K562 (cell line): Measurements from ENCODE around the gene PCK2. TPM values are rescaled to one million over a fixed set of nuclear protein-coding genes. Genes with fewer than 3 reads are reported as not detected.
A peak's percentile ranks its signal among the peaks of the same experiment; 100 is the strongest.

Experiments used
- BRCA1 ChIP-seq, 2 experiments: fragments of 450-650 bp in 1 of 2; sonication (generic) in 1 of 2; formaldehyde crosslinking in 1 of 2; IDR thresholded peaks; 2 replicates each; pipeline versions ENCODE4 v1.5.0 to v1.6.1; 2017 to 2020; ENCODE audit warnings: mild to moderate bottlenecking in 1 of 2, missing genetic modification reagents in 1 of 2
- BRD4 ChIP-seq: fragments of 200-600 bp; sonication (generic); IDR thresholded peaks from 2 replicates; pipeline ENCODE4 v1.6.1; 2017; ENCODE audit warnings: inconsistent platforms
- CAMTA2 ChIP-seq: fragments of 250-450 bp; sonication (Bioruptor Pico); conservative IDR thresholded peaks from 2 replicates; pipeline ENCODE4 v1.5.1; 2022
- CEBPG ChIP-seq, 3 experiments: fragments of 200-800 bp in 1 of 3; sonication (Bioruptor generic) in 1 of 3; sonication (generic) in 1 of 3; formaldehyde crosslinking in 1 of 3; IDR thresholded peaks in 2 of 3; conservative IDR thresholded peaks in 1 of 3; 2 replicates each; pipeline versions ENCODE4 v1.6.1 to v1.8.0; 2016 to 2022; ENCODE audit warnings: missing compliant biosample characterization in 2 of 3, missing genetic modification characterization in 2 of 3, mild to moderate bottlenecking in 1 of 3, missing genetic modification reagents in 1 of 3
- CHD4 ChIP-seq: fragments of 200-600 bp; sonication (generic); IDR thresholded peaks from 3 replicates; pipeline ENCODE4 v1.6.1; 2012; ENCODE audit warnings: low read depth, mild to moderate bottlenecking, mixed read lengths, low read length, inconsistent platforms; ENCODE audit not compliant: insufficient read depth, insufficient replicate concordance, poor library complexity, severe bottlenecking
- RBM25 ChIP-seq: fragments of 200-400 bp; formaldehyde crosslinking; IDR thresholded peaks from 2 replicates; pipeline ENCODE4 v1.6.1; 2018; ENCODE audit warnings: low read length, low read depth, moderate library complexity; ENCODE audit not compliant: severe bottlenecking
- SAFB2 ChIP-seq: fragments of 200-400 bp; formaldehyde crosslinking; IDR thresholded peaks from 2 replicates; pipeline ENCODE4 v1.6.1; 2018; ENCODE audit warnings: borderline replicate concordance, low read length, low read depth, moderate library complexity; ENCODE audit not compliant: severe bottlenecking
- SMAD2 ChIP-seq: fragments of 150-350 bp; IDR thresholded peaks from 2 replicates; pipeline ENCODE4 v1.6.1; 2014; ENCODE audit warnings: low read depth, mild to moderate bottlenecking, low read length
- ZNF445 ChIP-seq: fragments of 250-450 bp; sonication (Bioruptor Pico); IDR thresholded peaks from 2 replicates; pipeline ENCODE4 v1.4.0; 2020; ENCODE audit warnings: low read depth, mild to moderate bottlenecking, moderate library complexity
- polyA plus RNA-seq, 8 experiments: library from polyadenylated mRNA; depleted of rRNA in 4 of 8; stranded (reverse) in 5 of 8; unstranded in 3 of 8; fragments of >200 nt; fragmentation: Nextera tagmentation in 2 of 8; fragmentation: Illumina TruSeq in 1 of 8; extraction: Ambion mirVana in 2 of 8; extraction: Trizol in 1 of 8; gene quantifications; 2 replicates each; pipeline versions ENCODE4 v1.2.1 to v1.2.3, GENCODE V29; 2011 to 2014; ENCODE audit warnings: inconsistent platforms in 1 of 8, missing spikeins in 1 of 8
- total RNA-seq, 7 experiments: library from RNA; depleted of rRNA in 6 of 7; stranded (reverse); fragments of >200 nt in 6 of 7; fragmentation: Illumina TruSeq in 2 of 7; extraction: Trizol in 2 of 7; gene quantifications; 2 replicates each; pipeline versions ENCODE4 v1.2.1 to v1.2.3, GENCODE V29; 2011 to 2021; ENCODE audit warnings: low replicate concordance in 1 of 7
- TF ChIP-seq, protein P1 (sequence below): fragments of 200-800 bp; sonication (Bioruptor generic); IDR thresholded peaks from 2 replicates; pipeline ENCODE4 v1.6.1; 2016; ENCODE audit warnings: missing genetic modification characterization, missing compliant biosample characterization
- TF ChIP-seq, protein P2 (sequence below): IDR thresholded peaks from 2 replicates; pipeline ENCODE4 v1.6.1; 2011; ENCODE audit warnings: borderline replicate concordance, low read depth, mild to moderate bottlenecking, moderate library complexity, low read length; ENCODE audit not compliant: insufficient read depth, poor library complexity, severe bottlenecking
- TF ChIP-seq, protein P3 (sequence below): fragments of 450-650 bp; IDR thresholded peaks from 2 replicates; pipeline ENCODE4 v1.6.1; 2016; ENCODE audit warnings: borderline replicate concordance
- TF ChIP-seq, protein P4 (sequence below), 3 experiments: fragments of 200-800 bp in 1 of 3; sonication (Bioruptor generic) in 1 of 3; sonication (generic) in 1 of 3; formaldehyde crosslinking in 1 of 3; IDR thresholded peaks; 2 replicates each; pipeline versions ENCODE4 v1.6.1 to v1.8.0; 2016 to 2022; ENCODE audit warnings: mild to moderate bottlenecking in 2 of 3, missing compliant biosample characterization in 2 of 3, missing genetic modification characterization in 2 of 3, missing genetic modification reagents in 1 of 3

PCK2 gene
- total and polyA plus RNA-seq, 9 of the 15 experiments (the other 6 are each of a cell fraction or from before 2014, with no cell fraction given) = 3.3 to 60.9 (median 30.4) TPM

DNA sequence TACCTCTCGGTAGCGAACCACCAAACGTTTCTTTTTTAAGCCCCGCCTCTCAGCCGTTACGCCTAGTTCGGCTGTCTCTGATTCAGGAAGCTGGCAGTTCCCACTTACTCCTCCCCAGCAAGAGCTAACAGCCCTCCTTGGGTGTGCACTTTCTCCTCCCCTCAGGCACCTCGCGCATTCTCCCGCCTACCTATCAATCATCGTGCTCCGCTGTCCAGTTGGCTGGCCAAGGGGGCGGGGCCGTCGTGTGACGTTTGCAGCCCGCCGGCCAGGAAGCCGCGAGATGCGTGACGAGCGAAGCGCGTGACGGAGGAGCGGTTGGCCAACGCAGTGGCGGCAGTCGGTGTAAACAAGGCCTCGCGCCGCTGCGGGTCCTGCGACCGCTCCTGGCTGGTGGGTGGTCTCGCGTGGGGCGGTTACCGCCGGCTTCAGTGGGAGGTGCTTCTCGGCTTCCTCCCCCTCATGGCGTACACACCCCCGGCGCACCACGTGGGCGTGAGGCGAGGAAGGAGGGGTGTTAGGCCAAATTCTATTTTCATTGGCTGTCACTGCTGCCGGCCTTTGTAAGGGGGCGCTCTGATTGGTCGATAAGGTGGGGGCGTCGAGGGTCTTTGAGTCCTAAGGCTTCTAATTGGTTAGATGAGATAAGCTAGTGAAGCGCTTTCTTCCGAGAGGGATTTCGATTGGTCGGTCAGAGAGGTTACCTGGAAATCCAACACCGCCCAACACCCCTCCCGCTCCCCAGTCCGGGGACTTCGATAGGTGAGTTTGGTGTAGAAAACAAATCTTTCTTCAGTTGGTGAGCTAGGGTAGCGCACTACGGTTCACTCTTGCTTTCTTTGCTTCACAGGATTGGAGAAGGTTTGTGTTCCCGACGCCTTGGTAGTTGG, 20.7 kb downstream of the PCK2 start, which contains the start of the genes DCAF11 and NRL (continued):
- TF ChIP-seq, protein P1, sequence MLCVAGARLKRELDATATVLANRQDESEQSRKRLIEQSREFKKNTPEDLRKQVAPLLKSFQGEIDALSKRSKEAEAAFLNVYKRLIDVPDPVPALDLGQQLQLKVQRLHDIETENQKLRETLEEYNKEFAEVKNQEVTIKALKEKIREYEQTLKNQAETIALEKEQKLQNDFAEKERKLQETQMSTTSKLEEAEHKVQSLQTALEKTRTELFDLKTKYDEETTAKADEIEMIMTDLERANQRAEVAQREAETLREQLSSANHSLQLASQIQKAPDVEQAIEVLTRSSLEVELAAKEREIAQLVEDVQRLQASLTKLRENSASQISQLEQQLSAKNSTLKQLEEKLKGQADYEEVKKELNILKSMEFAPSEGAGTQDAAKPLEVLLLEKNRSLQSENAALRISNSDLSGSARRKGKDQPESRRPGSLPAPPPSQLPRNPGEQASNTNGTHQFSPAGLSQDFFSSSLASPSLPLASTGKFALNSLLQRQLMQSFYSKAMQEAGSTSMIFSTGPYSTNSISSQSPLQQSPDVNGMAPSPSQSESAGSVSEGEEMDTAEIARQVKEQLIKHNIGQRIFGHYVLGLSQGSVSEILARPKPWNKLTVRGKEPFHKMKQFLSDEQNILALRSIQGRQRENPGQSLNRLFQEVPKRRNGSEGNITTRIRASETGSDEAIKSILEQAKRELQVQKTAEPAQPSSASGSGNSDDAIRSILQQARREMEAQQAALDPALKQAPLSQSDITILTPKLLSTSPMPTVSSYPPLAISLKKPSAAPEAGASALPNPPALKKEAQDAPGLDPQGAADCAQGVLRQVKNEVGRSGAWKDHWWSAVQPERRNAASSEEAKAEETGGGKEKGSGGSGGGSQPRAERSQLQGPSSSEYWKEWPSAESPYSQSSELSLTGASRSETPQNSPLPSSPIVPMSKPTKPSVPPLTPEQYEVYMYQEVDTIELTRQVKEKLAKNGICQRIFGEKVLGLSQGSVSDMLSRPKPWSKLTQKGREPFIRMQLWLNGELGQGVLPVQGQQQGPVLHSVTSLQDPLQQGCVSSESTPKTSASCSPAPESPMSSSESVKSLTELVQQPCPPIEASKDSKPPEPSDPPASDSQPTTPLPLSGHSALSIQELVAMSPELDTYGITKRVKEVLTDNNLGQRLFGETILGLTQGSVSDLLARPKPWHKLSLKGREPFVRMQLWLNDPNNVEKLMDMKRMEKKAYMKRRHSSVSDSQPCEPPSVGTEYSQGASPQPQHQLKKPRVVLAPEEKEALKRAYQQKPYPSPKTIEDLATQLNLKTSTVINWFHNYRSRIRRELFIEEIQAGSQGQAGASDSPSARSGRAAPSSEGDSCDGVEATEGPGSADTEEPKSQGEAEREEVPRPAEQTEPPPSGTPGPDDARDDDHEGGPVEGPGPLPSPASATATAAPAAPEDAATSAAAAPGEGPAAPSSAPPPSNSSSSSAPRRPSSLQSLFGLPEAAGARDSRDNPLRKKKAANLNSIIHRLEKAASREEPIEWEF = no peak
- peak; percentile 77 for TF ChIP-seq CEBPG (CRISPR knock-in tag; IDR thresholded peaks at IDR 0.05)
- no peak for TF ChIP-seq CEBPG (tag; conservative IDR thresholded peaks at IDR 0.05 in 1 of 2, IDR thresholded peaks at IDR 0.05 in 1 of 2)
- TF ChIP-seq BRCA1 (IDR thresholded peaks at IDR 0.05) = no peak
- TF ChIP-seq BRCA1 (CRISPR knock-in tag; IDR thresholded peaks at IDR 0.05) = no peak
- peak; percentile 77 for TF ChIP-seq RBM25
- TF ChIP-seq, protein P2, sequence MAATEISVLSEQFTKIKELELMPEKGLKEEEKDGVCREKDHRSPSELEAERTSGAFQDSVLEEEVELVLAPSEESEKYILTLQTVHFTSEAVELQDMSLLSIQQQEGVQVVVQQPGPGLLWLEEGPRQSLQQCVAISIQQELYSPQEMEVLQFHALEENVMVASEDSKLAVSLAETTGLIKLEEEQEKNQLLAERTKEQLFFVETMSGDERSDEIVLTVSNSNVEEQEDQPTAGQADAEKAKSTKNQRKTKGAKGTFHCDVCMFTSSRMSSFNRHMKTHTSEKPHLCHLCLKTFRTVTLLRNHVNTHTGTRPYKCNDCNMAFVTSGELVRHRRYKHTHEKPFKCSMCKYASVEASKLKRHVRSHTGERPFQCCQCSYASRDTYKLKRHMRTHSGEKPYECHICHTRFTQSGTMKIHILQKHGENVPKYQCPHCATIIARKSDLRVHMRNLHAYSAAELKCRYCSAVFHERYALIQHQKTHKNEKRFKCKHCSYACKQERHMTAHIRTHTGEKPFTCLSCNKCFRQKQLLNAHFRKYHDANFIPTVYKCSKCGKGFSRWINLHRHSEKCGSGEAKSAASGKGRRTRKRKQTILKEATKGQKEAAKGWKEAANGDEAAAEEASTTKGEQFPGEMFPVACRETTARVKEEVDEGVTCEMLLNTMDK = no peak
- TF ChIP-seq ZNF445 = no peak
- TF ChIP-seq, protein P3, sequence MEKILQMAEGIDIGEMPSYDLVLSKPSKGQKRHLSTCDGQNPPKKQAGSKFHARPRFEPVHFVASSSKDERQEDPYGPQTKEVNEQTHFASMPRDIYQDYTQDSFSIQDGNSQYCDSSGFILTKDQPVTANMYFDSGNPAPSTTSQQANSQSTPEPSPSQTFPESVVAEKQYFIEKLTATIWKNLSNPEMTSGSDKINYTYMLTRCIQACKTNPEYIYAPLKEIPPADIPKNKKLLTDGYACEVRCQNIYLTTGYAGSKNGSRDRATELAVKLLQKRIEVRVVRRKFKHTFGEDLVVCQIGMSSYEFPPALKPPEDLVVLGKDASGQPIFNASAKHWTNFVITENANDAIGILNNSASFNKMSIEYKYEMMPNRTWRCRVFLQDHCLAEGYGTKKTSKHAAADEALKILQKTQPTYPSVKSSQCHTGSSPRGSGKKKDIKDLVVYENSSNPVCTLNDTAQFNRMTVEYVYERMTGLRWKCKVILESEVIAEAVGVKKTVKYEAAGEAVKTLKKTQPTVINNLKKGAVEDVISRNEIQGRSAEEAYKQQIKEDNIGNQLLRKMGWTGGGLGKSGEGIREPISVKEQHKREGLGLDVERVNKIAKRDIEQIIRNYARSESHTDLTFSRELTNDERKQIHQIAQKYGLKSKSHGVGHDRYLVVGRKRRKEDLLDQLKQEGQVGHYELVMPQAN = peak; percentile 97
- no peak for TF ChIP-seq BRD4
- TF ChIP-seq, protein P4, sequence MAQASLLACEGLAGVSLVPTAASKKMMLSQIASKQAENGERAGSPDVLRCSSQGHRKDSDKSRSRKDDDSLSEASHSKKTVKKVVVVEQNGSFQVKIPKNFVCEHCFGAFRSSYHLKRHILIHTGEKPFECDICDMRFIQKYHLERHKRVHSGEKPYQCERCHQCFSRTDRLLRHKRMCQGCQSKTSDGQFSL (CRISPR knock-in tag; IDR thresholded peaks at IDR 0.05) = no peak
- TF ChIP-seq, protein P4 (tag; IDR thresholded peaks at IDR 0.05) = no peak
- TF ChIP-seq SAFB2 = no peak
- TF ChIP-seq SMAD2 = no peak
- TF ChIP-seq CAMTA2 (CRISPR knock-in tag) = no peak
- TF ChIP-seq CHD4 = no peak
